Calu3 (cell line): Measurements from ENCODE around the gene MAP2. TPM values are rescaled to one million over a fixed set of nuclear protein-coding genes. Genes with fewer than 3 reads are reported as not detected.

Source experiments
- BruUV-seq: library from RNA; stranded (reverse); fragments of 400-500 nt; replicated peaks from 2 replicates; lab custom pipeline; 2021; lab: Mats Ljungman, UMichigan
- CTCF ChIA-PET: fragments of 300-600 bp; sonication (Branson Sonifier 250); formaldehyde crosslinking; loops from one replicate; lab custom pipeline; 2022; ENCODE audit warnings: antibody characterized with exemption; lab: Charles Lee
- DNase-seq: peaks from one replicate; pipeline ENCODE4 v3.0.0; 2022
- H3K27ac Mint-ChIP-seq: one replicate; pipeline ENCODE4 v1.8.0; 2022; ENCODE audit warnings: mixed read lengths; ENCODE audit not compliant: unreplicated experiment
- H3K27me3 Mint-ChIP-seq: one replicate; pipeline ENCODE4 v1.8.0; 2022; ENCODE audit warnings: mixed read lengths; ENCODE audit not compliant: unreplicated experiment
- H3K36me3 Mint-ChIP-seq: one replicate; pipeline ENCODE4 v1.8.0; 2022; ENCODE audit warnings: mild to moderate bottlenecking, moderate library complexity, mixed read lengths; ENCODE audit not compliant: insufficient read depth, unreplicated experiment
- H3K4me1 Mint-ChIP-seq: one replicate; pipeline ENCODE4 v1.8.0; 2022; ENCODE audit warnings: mild to moderate bottlenecking, low read depth, mixed read lengths; ENCODE audit not compliant: unreplicated experiment
- H3K4me3 Mint-ChIP-seq: one replicate; pipeline ENCODE4 v1.8.0; 2022; ENCODE audit warnings: mild to moderate bottlenecking, low read depth, moderate library complexity, mixed read lengths; ENCODE audit not compliant: unreplicated experiment
- H3K9me3 Mint-ChIP-seq: one replicate; pipeline ENCODE4 v1.8.0; 2022; ENCODE audit warnings: low read depth, mixed read lengths; ENCODE audit not compliant: unreplicated experiment
- intact Hi-C: fragments of 100-400 bp; cut with micrococcal nuclease; formaldehyde crosslinking; loops from one replicate; pipeline ENCODE4 v1.10.0; 2022; ENCODE audit not compliant: unreplicated experiment
- total RNA-seq: library from RNA; stranded (reverse); gene quantifications from 2 replicates; pipeline ENCODE4 v1.2.3, GENCODE V29; 2022
- TF ChIP-seq, protein P1 (sequence below): fragments of 200-600 bp; IDR thresholded peaks from one replicate; pipeline ENCODE4 v1.8.0; 2022; ENCODE audit warnings: antibody characterized with exemption; ENCODE audit not compliant: unreplicated experiment

MAP2 gene
- total RNA-seq, 1 experiment from 2014 or later, result 11.2 TPM

DNA sequence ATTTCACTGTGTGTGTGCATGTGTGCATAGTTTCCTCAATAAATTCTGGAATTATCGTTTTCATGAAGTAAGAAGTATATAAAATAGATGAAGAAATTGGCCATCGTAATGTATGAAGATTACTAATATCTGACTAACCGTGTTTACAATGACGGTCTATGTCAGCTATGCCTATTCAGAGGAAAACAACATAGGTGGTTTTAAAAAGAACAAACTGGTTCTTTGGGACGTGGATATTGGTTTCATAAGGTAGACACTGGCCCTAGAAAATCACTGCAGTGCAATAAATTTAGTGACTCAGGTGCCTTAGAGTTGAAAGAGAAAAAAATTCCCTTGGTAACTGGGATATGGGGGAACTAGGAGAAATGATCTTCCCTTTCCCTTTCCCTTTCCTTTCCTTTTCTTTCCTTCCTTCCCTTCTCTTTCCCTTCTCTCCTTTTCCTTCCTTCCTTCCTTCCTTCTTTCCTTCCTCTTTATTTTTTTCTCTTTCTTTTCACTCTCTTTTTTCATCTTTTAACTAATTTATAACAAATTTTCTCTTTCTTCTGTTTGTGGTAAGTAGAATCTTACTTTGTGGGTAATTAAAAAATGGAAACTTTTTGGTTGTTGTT lies 36.4 kb downstream of the MAP2 start:
- no peak overlapping the region for H3K27ac Mint-ChIP-seq
- TF ChIP-seq, protein P1, sequence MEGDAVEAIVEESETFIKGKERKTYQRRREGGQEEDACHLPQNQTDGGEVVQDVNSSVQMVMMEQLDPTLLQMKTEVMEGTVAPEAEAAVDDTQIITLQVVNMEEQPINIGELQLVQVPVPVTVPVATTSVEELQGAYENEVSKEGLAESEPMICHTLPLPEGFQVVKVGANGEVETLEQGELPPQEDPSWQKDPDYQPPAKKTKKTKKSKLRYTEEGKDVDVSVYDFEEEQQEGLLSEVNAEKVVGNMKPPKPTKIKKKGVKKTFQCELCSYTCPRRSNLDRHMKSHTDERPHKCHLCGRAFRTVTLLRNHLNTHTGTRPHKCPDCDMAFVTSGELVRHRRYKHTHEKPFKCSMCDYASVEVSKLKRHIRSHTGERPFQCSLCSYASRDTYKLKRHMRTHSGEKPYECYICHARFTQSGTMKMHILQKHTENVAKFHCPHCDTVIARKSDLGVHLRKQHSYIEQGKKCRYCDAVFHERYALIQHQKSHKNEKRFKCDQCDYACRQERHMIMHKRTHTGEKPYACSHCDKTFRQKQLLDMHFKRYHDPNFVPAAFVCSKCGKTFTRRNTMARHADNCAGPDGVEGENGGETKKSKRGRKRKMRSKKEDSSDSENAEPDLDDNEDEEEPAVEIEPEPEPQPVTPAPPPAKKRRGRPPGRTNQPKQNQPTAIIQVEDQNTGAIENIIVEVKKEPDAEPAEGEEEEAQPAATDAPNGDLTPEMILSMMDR, result no peak
- peaks cover 12% of the 10 kb centered on the region for H3K4me1 Mint-ChIP-seq
- intact Hi-C loops, result no loop called here
- DNase-seq, result no peak
- H3K36me3 Mint-ChIP-seq, result no peaks in the 10 kb centered on the region
- no TSS peak for BruUV-seq
- H3K9me3 Mint-ChIP-seq, result no peaks in the 10 kb centered on the region
- H3K27me3 Mint-ChIP-seq, result no peaks in the 10 kb centered on the region
- CTCF ChIA-PET, result no interaction called here
- H3K4me3 Mint-ChIP-seq, result no peak overlapping the region

DNA sequence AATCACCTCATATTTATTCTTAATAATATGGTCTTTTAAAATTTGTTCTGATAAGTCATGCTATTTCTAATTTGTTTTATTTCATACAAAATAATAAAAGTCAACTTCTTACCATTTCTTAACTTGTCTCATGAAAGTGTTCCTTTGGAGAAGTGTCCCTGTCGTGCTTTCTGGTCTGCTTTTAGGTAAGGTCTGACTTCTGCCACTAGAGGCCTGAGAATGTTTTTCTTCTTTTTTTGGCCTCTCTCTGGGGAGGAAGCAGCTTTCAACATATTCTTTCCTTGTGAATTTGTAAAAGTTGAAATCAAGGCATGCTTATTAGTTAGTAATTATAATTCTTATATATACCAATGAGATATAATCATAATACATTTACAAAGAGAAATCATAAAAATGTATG lies 39.4 kb downstream of the MAP2 start:
- BruUV-seq, result no TSS peak
- intact Hi-C loops, result no loop called here
- Mint-ChIP-seq H3K9me3 (peaks cover 6% of the 10 kb centered on the region), H3K36me3 (no peaks in the 10 kb centered on the region), H3K27me3 (no peaks in the 10 kb centered on the region), H3K27ac (no peak overlapping the region), H3K4me3 (no peak overlapping the region), H3K4me1 (peaks cover 12% of the 10 kb centered on the region)
- CTCF ChIA-PET, result interaction anchor here (2.0 kb wide), 1 partner anchor 37 kb away, joined by 4 read pairs; no protein-coding TSS in a partner anchor
- no peak for DNase-seq
- TF ChIP-seq, protein P1, result no peak

DNA sequence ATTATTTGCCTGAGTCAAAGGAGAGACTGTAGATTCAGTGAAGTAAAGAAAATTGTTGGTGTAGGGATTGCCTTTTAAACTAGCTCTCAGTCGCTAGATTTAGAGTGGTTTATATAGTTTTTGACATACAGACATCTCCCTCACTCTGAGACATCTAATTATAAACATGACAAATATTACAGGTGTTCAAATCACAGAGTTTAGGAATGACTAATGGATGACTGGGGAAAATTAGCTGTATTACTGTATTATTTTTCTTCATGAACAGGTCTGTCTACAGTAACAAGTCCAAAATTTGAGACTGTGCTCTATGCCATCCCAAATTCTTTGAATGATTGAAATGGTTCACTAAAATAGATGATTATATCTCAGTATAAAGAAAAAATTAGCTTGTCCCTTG lies 40.0 kb downstream of the MAP2 start:
- H3K9me3 Mint-ChIP-seq, result peaks cover 6% of the 10 kb centered on the region
- no peak for DNase-seq
- H3K4me3 Mint-ChIP-seq, result no peak overlapping the region
- no peaks in the 10 kb centered on the region for H3K27me3 Mint-ChIP-seq
- TF ChIP-seq, protein P1, result no peak
- H3K36me3 Mint-ChIP-seq, result no peaks in the 10 kb centered on the region
- intact Hi-C loops, result no loop called here
- H3K27ac Mint-ChIP-seq, result no peak overlapping the region
- BruUV-seq, result no TSS peak
- peaks cover 12% of the 10 kb centered on the region for H3K4me1 Mint-ChIP-seq
- CTCF ChIA-PET, result interaction anchor here (2.0 kb wide), 1 partner anchor 38 kb away, joined by 4 read pairs; no protein-coding TSS in a partner anchor

DNA sequence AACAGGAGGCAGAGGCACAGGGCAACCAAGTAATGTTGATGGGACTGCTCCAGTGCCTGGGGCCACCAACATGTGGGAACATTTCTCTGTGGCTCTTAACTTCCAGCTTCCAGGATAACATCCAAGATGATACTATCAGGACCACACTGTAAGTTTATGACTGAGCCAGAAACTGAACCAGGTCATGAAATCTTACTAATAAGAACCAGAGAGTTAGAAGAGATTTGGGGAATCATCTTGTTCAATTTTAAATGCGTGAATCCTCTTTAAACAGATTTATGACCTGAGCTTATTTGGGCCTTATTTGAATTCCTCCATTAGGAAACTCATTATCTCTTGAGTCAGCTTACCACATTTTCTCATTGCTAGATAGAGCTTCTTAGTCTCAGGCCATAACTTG lies 45.0 kb downstream of the MAP2 start:
- Mint-ChIP-seq H3K36me3 (no peaks in the 10 kb centered on the region), H3K27ac (no peak overlapping the region), H3K27me3 (no peaks in the 10 kb centered on the region), H3K9me3 (peaks cover 6% of the 10 kb centered on the region), H3K4me3 (no peak overlapping the region), H3K4me1 (peaks cover 12% of the 10 kb centered on the region)
- CTCF ChIA-PET, result no interaction called here
- no TSS peak for BruUV-seq
- DNase-seq, result no peak
- TF ChIP-seq, protein P1, result no peak
- intact Hi-C loops, result no loop called here
